Effector memory CD8-positive, alpha-beta T cell (primary cell): ENCODE measurements around the gene OR52B2.

Experiments used
- ATAC-seq: fragments of 150-1000 bp; cut with Tn5 transposase; replicated peaks from 2 replicates; pipeline ENCODE4 v1.10.0; 2021; ENCODE audit warnings: mild to moderate bottlenecking, moderate library complexity
- DNase-seq, 3 experiments: peaks; one replicate each; pipeline ENCODE4 v3.0.0; 2021
- H3K27ac Mint-ChIP-seq, 2 donors: one replicate each; pipeline ENCODE4 v1.8.0; 2022; ENCODE audit warnings: mild to moderate bottlenecking in 2 of 2, mixed read lengths in 2 of 2, moderate library complexity in 2 of 2
- H3K27me3 Mint-ChIP-seq, 2 donors: one replicate each; pipeline ENCODE4 v1.8.0; 2022; ENCODE audit warnings: mixed read lengths in 2 of 2
- H3K36me3 Mint-ChIP-seq: one replicate; pipeline ENCODE4 v1.8.0; 2022; ENCODE audit warnings: mild to moderate bottlenecking, moderate library complexity, mixed read lengths; ENCODE audit not compliant: insufficient read depth
- H3K4me1 Mint-ChIP-seq, 2 donors: one replicate each; pipeline ENCODE4 v1.8.0; 2022; ENCODE audit warnings: low read depth in 2 of 2, mixed read lengths in 2 of 2
- H3K4me3 Mint-ChIP-seq, 2 donors: one replicate each; pipeline ENCODE4 v1.8.0; 2022; ENCODE audit warnings: mild to moderate bottlenecking in 2 of 2, mixed read lengths in 2 of 2, moderate library complexity in 2 of 2
- H3K9me3 Mint-ChIP-seq, 2 donors: one replicate each; pipeline ENCODE4 v1.8.0; 2022; ENCODE audit warnings: mixed read lengths in 2 of 2
- total RNA-seq, 9 experiments: gene quantifications; one replicate each; lab custom pipeline; 2026; lab: John Stamatoyannopoulos, UW

OR52B2 gene
- 0 to 0.29 (median 0) reads per million in 9 experiments for total RNA-seq

- Mint-ChIP-seq H3K27me3 (peaks cover 17 to 24% of the 10 kb centered on the region in 2 donors), H3K4me3 (no peak within 1 kb of the TSS), H3K36me3 (no peaks in the 10 kb centered on the region), H3K4me1 (no peaks in the 10 kb centered on the region), H3K27ac (no peak within 1 kb of the TSS), H3K9me3 (no peaks in the 10 kb centered on the region)
- DNase-seq (no peak), ATAC-seq (no peak)
Measured at GRCh38 chr11:6170226-6170625, at the start of gene OR52B2. Gene OR52B2 (minus strand): TSS chr11:6170326. CDS start chr11:6170326, 0 bp downstream.

- Mint-ChIP-seq H3K36me3 (peaks cover 46% of the 10 kb centered on the region), H3K9me3 (no peaks in the 10 kb centered on the region), H3K27ac (peak overlapping the region in 1 of 2 donors; percentile 6), H3K4me1 (peaks cover 0 to 3% of the 10 kb centered on the region in 2 donors), H3K27me3 (no peaks in the 10 kb centered on the region), H3K4me3 (no peak overlapping the region)
- DNase-seq (no peak), ATAC-seq (no peak)
Measured at GRCh38 chr11:6219359-6219758, 49.2 kb upstream of the OR52B2 start.

- DNase-seq (no peak), ATAC-seq (no peak)
- peaks cover 46% of the 10 kb centered on the region for H3K36me3 Mint-ChIP-seq
- H3K27ac Mint-ChIP-seq, result peak overlapping the region in 1 of 2 donors; percentile 17
- H3K4me1 Mint-ChIP-seq, result peaks cover 0 to 3% of the 10 kb centered on the region in 2 donors
- no peak overlapping the region for H3K4me3 Mint-ChIP-seq
- H3K27me3 Mint-ChIP-seq, result no peaks in the 10 kb centered on the region
- H3K9me3 Mint-ChIP-seq, result no peaks in the 10 kb centered on the region
Measured at GRCh38 chr11:6217722-6218121, 47.6 kb upstream of the OR52B2 start.

DNA sequence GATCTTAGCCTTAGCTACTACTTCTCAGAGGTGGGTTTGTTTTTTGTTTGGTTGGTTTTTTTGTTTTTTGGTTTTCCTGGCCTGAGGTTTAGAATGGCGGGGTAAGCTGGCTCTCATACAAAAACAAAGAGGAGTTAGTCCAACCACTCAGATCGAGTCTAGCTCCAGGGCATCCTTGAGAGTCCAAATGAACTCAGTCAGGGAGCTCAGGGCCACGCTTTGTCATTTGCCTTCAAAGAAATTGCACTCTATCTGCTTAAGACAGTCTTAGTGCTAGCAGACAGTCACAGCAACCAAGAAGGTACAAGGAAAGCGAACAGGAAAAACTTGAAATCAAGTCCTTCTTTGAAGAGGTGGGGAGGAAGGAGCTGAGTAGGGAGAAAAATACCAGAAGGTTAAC, 46.4 kb upstream of the OR52B2 start:
- Mint-ChIP-seq H3K9me3 (no peaks in the 10 kb centered on the region), H3K36me3 (peaks cover 33% of the 10 kb centered on the region), H3K4me3 (no peak overlapping the region), H3K27ac (no peak overlapping the region), H3K4me1 (peaks cover 0 to 3% of the 10 kb centered on the region in 2 donors), H3K27me3 (no peaks in the 10 kb centered on the region)
- no peak for DNase-seq
- no peak for ATAC-seq

DNA sequence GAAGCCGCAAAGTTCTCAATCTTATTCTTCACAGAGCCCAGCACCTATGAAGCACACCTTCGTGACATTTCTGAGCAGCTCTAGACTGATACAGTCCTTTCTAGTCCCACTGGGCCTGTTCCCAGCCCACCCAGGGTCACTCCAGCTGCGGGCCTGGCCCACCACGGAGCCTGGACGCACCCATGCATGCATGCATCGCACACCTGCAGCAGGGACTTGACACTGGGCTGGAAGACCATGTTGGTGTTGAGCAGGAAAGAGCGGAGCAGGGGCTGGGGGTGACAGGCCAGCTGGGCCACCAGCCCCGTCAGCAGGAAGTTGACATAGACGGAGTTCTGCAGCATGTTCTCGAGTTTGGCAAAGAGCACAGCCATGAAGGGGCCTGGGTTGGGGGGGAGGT, 44.4 kb upstream of the OR52B2 start:
- Mint-ChIP-seq H3K27me3 (no peaks in the 10 kb centered on the region), H3K4me3 (no peak overlapping the region), H3K4me1 (peaks cover 0 to 5% of the 10 kb centered on the region in 2 donors), H3K9me3 (no peaks in the 10 kb centered on the region), H3K36me3 (peaks cover 33% of the 10 kb centered on the region), H3K27ac (no peak overlapping the region)
- DNase-seq (no peak), ATAC-seq (no peak)

DNA sequence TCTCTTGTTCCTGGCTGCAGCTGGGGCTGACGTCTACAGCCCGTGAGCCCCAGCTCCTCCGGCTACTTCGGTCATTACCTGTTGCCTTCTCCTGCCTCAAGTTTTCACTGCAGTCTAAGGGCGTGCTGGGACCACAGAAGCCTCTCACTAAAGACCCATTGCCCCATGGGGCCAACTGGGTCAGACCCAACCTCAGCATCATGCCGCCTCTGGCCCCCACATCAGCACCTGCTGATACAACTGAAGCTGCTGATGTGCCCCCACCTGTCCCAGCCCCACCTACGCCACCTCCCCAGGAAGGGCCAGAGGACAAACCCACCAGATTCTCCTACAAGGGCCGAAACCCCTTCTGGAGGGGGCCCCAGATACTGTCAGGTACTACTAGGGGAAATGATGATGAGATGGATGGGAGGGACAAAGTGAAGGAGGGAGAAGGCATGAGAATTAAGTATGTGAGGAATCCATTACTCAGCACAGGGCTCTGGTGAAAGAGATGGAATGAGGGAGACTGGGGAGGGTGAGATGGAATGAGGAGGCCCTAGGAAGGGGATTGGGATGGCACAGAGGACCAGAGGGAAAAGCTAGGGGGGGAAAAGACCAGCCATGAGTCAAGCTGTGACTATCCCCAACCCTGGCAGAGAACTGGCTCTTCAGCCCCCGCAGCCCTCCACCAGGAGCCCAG, 40.3 kb upstream of the OR52B2 start:
- Mint-ChIP-seq H3K9me3 (no peaks in the 10 kb centered on the region), H3K27ac (peak overlapping the region in 1 of 2 donors; percentile 30), H3K36me3 (peaks cover 30% of the 10 kb centered on the region), H3K27me3 (no peaks in the 10 kb centered on the region), H3K4me1 (peaks cover 3 to 8% of the 10 kb centered on the region in 2 donors), H3K4me3 (no peak overlapping the region)
- DNase-seq (no peak), ATAC-seq (no peak)

DNA sequence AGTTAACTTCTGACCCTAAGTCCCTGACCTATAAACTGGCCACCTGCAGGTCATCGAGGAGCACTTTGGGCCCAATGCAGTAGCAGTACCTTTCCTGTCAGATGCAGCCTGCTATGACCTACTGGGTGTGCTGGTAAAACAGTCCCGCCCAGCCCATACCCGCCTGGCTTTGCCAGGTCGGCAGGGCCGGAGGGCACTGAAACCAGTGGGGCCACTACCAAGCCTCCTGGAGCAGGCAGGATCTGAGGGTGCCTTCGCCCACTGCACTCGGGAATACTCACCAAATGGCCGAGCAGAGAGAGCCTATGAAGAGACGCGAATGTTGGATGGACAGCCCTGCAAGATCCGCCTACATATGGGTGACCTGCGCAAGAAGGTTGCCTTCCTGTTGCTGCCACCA, 39.7 kb upstream of the OR52B2 start:
- no peaks in the 10 kb centered on the region for H3K9me3 Mint-ChIP-seq
- no peak for ATAC-seq
- H3K36me3 Mint-ChIP-seq, result peaks cover 31% of the 10 kb centered on the region

GRCh38 chr11:6206456-6207180, 36.5 kb upstream of the OR52B2 start:
- H3K4me1 Mint-ChIP-seq, result peaks cover 27 to 31% of the 10 kb centered on the region in 2 donors
- DNase-seq, result no peak
- H3K27ac Mint-ChIP-seq, result peak overlapping the region in 1 of 2 donors; percentile 59
- no peak overlapping the region for H3K4me3 Mint-ChIP-seq
- H3K27me3 Mint-ChIP-seq, result no peaks in the 10 kb centered on the region
- H3K9me3 Mint-ChIP-seq, result no peaks in the 10 kb centered on the region
- H3K36me3 Mint-ChIP-seq, result peaks cover 31% of the 10 kb centered on the region
- ATAC-seq, result no peak

More for the DNA sequence above, 39.7 kb upstream of the OR52B2 start:
- no peaks in the 10 kb centered on the region for H3K27me3 Mint-ChIP-seq
- peaks cover 3 to 13% of the 10 kb centered on the region in 2 donors for H3K4me1 Mint-ChIP-seq
- no peak overlapping the region for H3K27ac Mint-ChIP-seq
- no peak overlapping the region for H3K4me3 Mint-ChIP-seq
- DNase-seq, result no peak

- H3K4me1 Mint-ChIP-seq, result peaks cover 39 to 42% of the 10 kb centered on the region in 2 donors
- no peak for ATAC-seq
Measured at GRCh38 chr11:6205366-6205765, 35.2 kb upstream of the OR52B2 start, which contains the start of gene C11orf42. Gene C11orf42 (plus strand): TSS chr11:6205557. CDS start chr11:6205616, 59 bp downstream.

DNA sequence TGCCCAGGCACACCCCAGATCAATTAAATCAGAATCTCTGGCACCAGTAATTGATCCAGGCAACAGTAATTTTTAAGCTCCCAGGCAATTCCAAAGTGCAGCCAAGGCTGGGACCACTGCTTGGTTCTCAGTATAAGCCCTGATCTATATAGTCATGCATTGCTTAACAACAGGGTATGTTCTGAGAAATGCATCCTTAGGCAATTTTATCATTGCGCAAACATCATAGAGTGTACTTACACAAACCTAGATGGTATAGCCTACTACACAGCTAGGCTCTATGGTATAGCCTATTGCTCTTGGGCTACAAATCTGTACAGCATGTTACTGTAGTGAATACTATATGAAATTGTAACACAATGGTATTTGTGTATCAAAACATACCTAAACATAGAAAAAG, 34.6 kb upstream of the OR52B2 start:
- Mint-ChIP-seq H3K27me3 (no peaks in the 10 kb centered on the region), H3K4me1 (peaks cover 44 to 45% of the 10 kb centered on the region in 2 donors), H3K27ac (peak overlapping the region in 1 of 2 donors; percentile 54), H3K9me3 (peaks cover 0 to 3% of the 10 kb centered on the region in 2 donors), H3K4me3 (no peak overlapping the region), H3K36me3 (peaks cover 27% of the 10 kb centered on the region)
- DNase-seq (no peak), ATAC-seq (no peak)

More at GRCh38 chr11:6205366-6205765, 35.2 kb upstream of the OR52B2 start, which contains the start of gene C11orf42:
- peaks cover 0 to 3% of the 10 kb centered on the region in 2 donors for H3K9me3 Mint-ChIP-seq
- DNase-seq, result no peak
- peak within 1 kb of the TSS in 1 of 2 donors; percentile 59 for H3K27ac Mint-ChIP-seq
- no peaks in the 10 kb centered on the region for H3K27me3 Mint-ChIP-seq
- H3K4me3 Mint-ChIP-seq, result no peak within 1 kb of the TSS
- H3K36me3 Mint-ChIP-seq, result peaks cover 30% of the 10 kb centered on the region

GRCh38 chr11:6203327-6203726, 33.2 kb upstream of the OR52B2 start:
- peak; percentile 70 for ATAC-seq
- Mint-ChIP-seq H3K4me3 (peak overlapping the region; percentile 40 to 43), H3K4me1 (peaks cover 49 to 53% of the 10 kb centered on the region in 2 donors), H3K27ac (peak overlapping the region; percentile 73 to 98), H3K27me3 (no peaks in the 10 kb centered on the region), H3K36me3 (peaks cover 17% of the 10 kb centered on the region), H3K9me3 (peaks cover 0 to 3% of the 10 kb centered on the region in 2 donors)
- DNase-seq, result peak; percentile 18 to 31 (median 26)

DNA sequence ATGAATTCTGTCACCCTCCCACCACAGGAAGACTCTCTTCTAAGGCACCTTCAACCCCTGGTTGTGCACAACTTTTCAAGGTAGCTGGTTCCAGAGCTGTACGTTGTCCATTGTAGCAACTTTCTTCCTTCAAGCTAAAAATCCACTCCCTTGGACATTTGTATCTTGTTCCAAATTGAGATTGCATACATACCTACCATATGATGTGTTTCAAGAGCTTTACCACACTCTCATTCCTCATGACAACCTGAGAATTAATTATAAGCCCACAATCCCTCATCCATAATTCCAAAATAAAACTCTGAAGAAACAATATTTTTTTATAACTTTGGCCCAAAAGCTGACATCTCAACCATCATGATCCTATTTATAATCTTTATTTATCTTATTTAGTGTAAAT, 31.9 kb upstream of the OR52B2 start:
- ATAC-seq (no peak), DNase-seq (no peak)
- H3K36me3 Mint-ChIP-seq, result peaks cover 17% of the 10 kb centered on the region
- peaks cover 50 to 57% of the 10 kb centered on the region in 2 donors for H3K4me1 Mint-ChIP-seq
- peaks cover 0 to 3% of the 10 kb centered on the region in 2 donors for H3K9me3 Mint-ChIP-seq
- H3K4me3 Mint-ChIP-seq, result no peak overlapping the region
- peak overlapping the region; percentile 86 to 98 for H3K27ac Mint-ChIP-seq
- H3K27me3 Mint-ChIP-seq, result no peaks in the 10 kb centered on the region

DNA sequence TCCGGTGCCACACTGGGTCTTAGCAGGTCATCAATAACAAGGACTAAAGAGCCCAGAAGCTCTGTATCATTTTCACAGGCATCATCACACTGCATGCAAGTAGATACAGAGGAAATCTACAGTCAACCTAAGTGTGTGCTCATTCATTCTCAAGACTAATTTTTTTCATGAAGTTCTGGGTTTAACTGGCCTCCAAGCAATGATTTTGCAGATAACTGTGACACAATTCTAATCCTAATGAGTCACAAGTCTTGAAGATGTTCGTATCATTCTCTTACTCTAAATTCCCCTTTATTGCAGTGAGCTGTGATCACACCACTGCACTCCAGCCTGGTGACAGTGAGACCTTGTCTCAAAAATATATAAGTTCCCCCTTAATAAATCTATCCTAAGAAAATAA, 31.4 kb upstream of the OR52B2 start:
- DNase-seq (no peak), ATAC-seq (peak; percentile 54)
- H3K4me1 Mint-ChIP-seq, result peaks cover 52 to 59% of the 10 kb centered on the region in 2 donors
- H3K4me3 Mint-ChIP-seq, result peak overlapping the region; percentile 54 to 75
- H3K9me3 Mint-ChIP-seq, result peaks cover 0 to 3% of the 10 kb centered on the region in 2 donors
- H3K27me3 Mint-ChIP-seq, result no peaks in the 10 kb centered on the region
- H3K27ac Mint-ChIP-seq, result peak overlapping the region; percentile 86 to 98
- H3K36me3 Mint-ChIP-seq, result peaks cover 14% of the 10 kb centered on the region
